Measurements from ENCODE around the gene COL12A1. TPM values are rescaled to one million over a fixed set of nuclear protein-coding genes. Genes with fewer than 3 reads are reported as not detected.
A peak's percentile ranks its signal among the peaks of the same experiment; 100 is the strongest.

COL12A1 gene
- polyA plus RNA-seq, 1 donor from 2014 or later = 0.63 TPM

GRCh38 chr6:75204959-75205775, 686 bp downstream of the COL12A1 start:
- Histone ChIP-seq H3K9ac (ENCODE audit: low read length) (no peak overlapping the region), H3K4me2 (ENCODE audit: low read length) (peak overlapping the region; percentile 98), H3K4me3 (ENCODE audit: low read length) (peak overlapping the region; percentile 69), H3K79me2 (replicated peaks; ENCODE audit: insufficient read depth, low read length) (no peaks in the 10 kb centered on the region), H3K9me3 (ENCODE audit: low read length) (no peaks in the 10 kb centered on the region), H3K27ac (ENCODE audit: low read length) (no peak overlapping the region), H4K20me1 (ENCODE audit: insufficient read depth) (no peaks in the 10 kb centered on the region), H3K9me2 (ENCODE audit: insufficient read depth, low read length) (no peaks in the 10 kb centered on the region), H3K36me3 (ENCODE audit: insufficient read depth, low read length) (no peaks in the 10 kb centered on the region), H2AFZ (ENCODE audit: low read depth, low read length) (peak overlapping the region; percentile 1), H3K27me3 (ENCODE audit: insufficient read depth, low read depth, low read length) (peaks cover 97% of the 10 kb centered on the region), H3F3A (ENCODE audit: insufficient read depth, low read length, poor library complexity, severe bottlenecking) (no peaks in the 10 kb centered on the region)
- TF ChIP-seq EZH2 (IDR thresholded peaks at IDR 0.05; ENCODE audit: borderline replicate concordance, insufficient read depth, low read length, poor library complexity, severe bottlenecking) (peak; percentile 66), CTCF (IDR thresholded peaks at IDR 0.05; ENCODE audit: poor library complexity, severe bottlenecking) (no peak)

- H3K4me2 ChIP-seq (ENCODE audit: low read length) = peak overlapping the region; percentile 98
- H4K20me1 ChIP-seq (ENCODE audit: insufficient read depth) = no peaks in the 10 kb centered on the region
- H3K9me3 ChIP-seq (ENCODE audit: low read length) = no peaks in the 10 kb centered on the region
- H3K9ac ChIP-seq (ENCODE audit: low read length) = peak overlapping the region; percentile 24
- peak overlapping the region; percentile 69 for H3K4me3 ChIP-seq (ENCODE audit: low read length)
- H3K9me2 ChIP-seq (ENCODE audit: insufficient read depth, low read length) = no peaks in the 10 kb centered on the region
- TF ChIP-seq REST (IDR thresholded peaks at IDR 0.05; ENCODE audit: borderline replicate concordance) (no peak), POLR2AphosphoS5 (IDR thresholded peaks at IDR 0.05) (no peak), SMC3 (conservative IDR thresholded peaks at IDR 0.05; ENCODE audit: poor library complexity) (peak; percentile 97), CTCF (IDR thresholded peaks at IDR 0.05; ENCODE audit: poor library complexity, severe bottlenecking) (peak; percentile 90), RAD21 (conservative IDR thresholded peaks at IDR 0.05) (peak; percentile 95)
- no peak overlapping the region for H3K27ac ChIP-seq (ENCODE audit: low read length)
- no peaks in the 10 kb centered on the region for H3K79me2 ChIP-seq (replicated peaks; ENCODE audit: insufficient read depth, low read length)
- H3K36me3 ChIP-seq (ENCODE audit: insufficient read depth, low read length) = no peaks in the 10 kb centered on the region
- peaks cover 90% of the 10 kb centered on the region for H3K27me3 ChIP-seq (ENCODE audit: insufficient read depth, low read depth, low read length)
- no peak overlapping the region for H2AFZ ChIP-seq (ENCODE audit: low read depth, low read length)
- H3F3A ChIP-seq (ENCODE audit: insufficient read depth, low read length, poor library complexity, severe bottlenecking) = no peaks in the 10 kb centered on the region
These were observed 1.5 kb downstream of the COL12A1 start for GRCh38 chr6:75204217-75204958.
